Mesendoderm (in vitro differentiated cells): ENCODE measurements around the gene MYL12B.

Source experiments
- DNase-seq: peaks from one replicate; pipeline ENCODE4 v3.0.0; 2013
- H2AK5ac ChIP-seq: 2 replicates; pipeline ENCODE4 v1.6.1; 2013; ENCODE audit warnings: low read length, inconsistent platforms
- H2BK120ac ChIP-seq: 2 replicates; pipeline ENCODE4 v1.6.1; 2013; ENCODE audit warnings: low read depth, mild to moderate bottlenecking, low read length, moderate library complexity, mixed read lengths
- H2BK15ac ChIP-seq: replicated peaks from 2 replicates; pipeline ENCODE4 v1.6.1; 2013; ENCODE audit warnings: low read depth, mild to moderate bottlenecking, moderate library complexity
- H2BK5ac ChIP-seq: 2 replicates; pipeline ENCODE4 v1.6.1; 2013; ENCODE audit warnings: low read length, inconsistent platforms
- H3K18ac ChIP-seq: 2 replicates; pipeline ENCODE4 v1.6.1; 2013; ENCODE audit warnings: mild to moderate bottlenecking, low read length, mixed read lengths
- H3K23ac ChIP-seq: one replicate; pipeline ENCODE4 v1.6.1; 2013; ENCODE audit warnings: low read length
- H3K27ac ChIP-seq: 2 replicates; pipeline ENCODE4 v1.5.1; 2013; ENCODE audit warnings: low read depth, mild to moderate bottlenecking, inconsistent platforms, low read length, moderate library complexity
- H3K27me3 ChIP-seq: 2 replicates; pipeline ENCODE4 v1.6.1; 2013; ENCODE audit warnings: low read length, control low read depth, mild to moderate bottlenecking, inconsistent platforms; ENCODE audit not compliant: insufficient read depth, poor library complexity
- H3K36me3 ChIP-seq: 2 replicates; pipeline ENCODE4 v1.6.1; 2013; ENCODE audit warnings: low read length, inconsistent platforms; ENCODE audit not compliant: control insufficient read depth, insufficient read depth
- H3K4ac ChIP-seq: one replicate; pipeline ENCODE4 v1.6.1; 2013; ENCODE audit warnings: low read depth, mild to moderate bottlenecking, low read length, moderate library complexity
- H3K4me1 ChIP-seq: 2 replicates; pipeline ENCODE4 v1.6.1; 2013; ENCODE audit warnings: low read depth, low read length, inconsistent platforms; ENCODE audit not compliant: control insufficient read depth
- H3K4me2 ChIP-seq: 2 replicates; pipeline ENCODE4 v1.6.1; 2013; ENCODE audit warnings: low read length
- H3K4me3 ChIP-seq: 2 replicates; pipeline ENCODE4 v1.5.1; 2013; ENCODE audit warnings: mild to moderate bottlenecking, low read length
- H3K56ac ChIP-seq: one replicate; pipeline ENCODE4 v1.6.1; 2013; ENCODE audit warnings: low read length
- H3K79me1 ChIP-seq: 2 replicates; pipeline ENCODE4 v1.6.1; 2013; ENCODE audit warnings: low read length, inconsistent platforms
- H3K79me2 ChIP-seq: 2 replicates; pipeline ENCODE4 v1.6.1; 2013; ENCODE audit warnings: mild to moderate bottlenecking, low read length; ENCODE audit not compliant: control insufficient read depth, insufficient read depth
- H3K9ac ChIP-seq: 2 replicates; pipeline ENCODE4 v1.6.1; 2013; ENCODE audit warnings: low read length, inconsistent platforms
- H4K5ac ChIP-seq: one replicate; pipeline ENCODE4 v1.6.1; 2013; ENCODE audit warnings: low read length
- H4K8ac ChIP-seq: one replicate; pipeline ENCODE4 v1.6.1; 2013; ENCODE audit warnings: low read depth, mild to moderate bottlenecking, control low read depth, low read length, moderate library complexity
- WGBS: extraction: QIAGEN DNeasy Blood & Tissue Kit; methylation state at CpG from one replicate; pipeline ENCODE4 v1.1.7; 2013; ENCODE audit warnings: low lambda C conversion rate, missing lambda C conversion rate; ENCODE audit not compliant: insufficient coverage; ENCODE audit errors: extremely low coverage; 5-methylcytosine and 5-hydroxymethylcytosine counted together

The MYL12B gene

DNA sequence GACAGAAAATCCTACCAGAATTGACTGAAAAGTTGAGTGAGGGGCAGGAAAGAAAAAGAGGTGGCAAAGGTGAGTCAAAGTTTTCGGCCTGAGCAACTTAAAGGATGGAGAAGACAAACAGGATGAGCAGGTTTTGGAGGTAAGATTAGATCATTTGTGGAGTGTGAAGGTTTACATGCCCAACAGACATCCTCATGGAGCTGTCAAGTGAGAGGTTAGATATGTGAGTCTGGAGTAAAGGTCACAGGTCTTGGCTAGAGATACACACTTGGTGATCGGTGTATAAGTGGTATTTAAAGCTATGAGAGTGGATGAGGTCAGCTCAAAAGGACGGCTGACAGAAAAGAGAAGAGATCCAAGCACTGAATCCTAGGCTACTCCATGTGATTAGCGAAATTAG, 25.5 kb upstream of the MYL12B start:
- H2AK5ac ChIP-seq: no peak overlapping the region
- DNase-seq: peak; percentile 56
- no peaks in the 10 kb centered on the region for H3K27me3 ChIP-seq
- WGBS: no CpG with 5 or more reads among the region's 4 CpGs
- no peak overlapping the region for H4K5ac ChIP-seq
- H3K4ac ChIP-seq: no peak overlapping the region
- no peak overlapping the region for H3K4me2 ChIP-seq
- H2BK120ac ChIP-seq: no peak overlapping the region
- no peak overlapping the region for H3K4me3 ChIP-seq
- H3K56ac ChIP-seq: no peak overlapping the region
- H3K36me3 ChIP-seq: no peaks in the 10 kb centered on the region
- H3K79me1 ChIP-seq: no peaks in the 10 kb centered on the region
- H3K23ac ChIP-seq: no peak overlapping the region
- H3K4me1 ChIP-seq: no peaks in the 10 kb centered on the region
- H3K18ac ChIP-seq: no peak overlapping the region
- H3K27ac ChIP-seq: no peak overlapping the region
- no peak overlapping the region for H4K8ac ChIP-seq
- H3K9ac ChIP-seq: no peak overlapping the region
- H2BK5ac ChIP-seq: no peak overlapping the region
- no peak overlapping the region for H2BK15ac ChIP-seq
- H3K79me2 ChIP-seq: no peaks in the 10 kb centered on the region

DNA sequence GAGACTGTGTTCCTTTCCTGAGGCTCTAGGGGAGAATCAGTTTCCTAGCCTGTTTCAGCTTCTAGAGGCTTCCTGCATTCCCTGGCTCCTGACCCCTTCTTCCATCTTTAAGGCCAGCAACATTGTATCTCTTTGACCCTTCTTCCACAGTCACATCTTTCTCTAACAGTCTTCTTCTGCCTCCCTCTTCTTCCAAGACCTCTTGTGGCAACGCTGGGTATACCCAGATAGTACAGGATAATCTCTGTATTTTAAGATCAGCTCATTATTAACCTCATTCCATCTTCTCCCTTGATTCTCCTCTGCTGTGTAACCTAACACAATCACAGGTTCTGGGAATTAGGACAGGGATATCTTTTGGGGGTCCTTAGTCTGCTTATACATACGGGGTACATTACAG, 23.2 kb upstream of the MYL12B start:
- Histone ChIP-seq H3K36me3 (no peaks in the 10 kb centered on the region), H2AK5ac (no peak overlapping the region)
- DNase-seq: no peak

DNA sequence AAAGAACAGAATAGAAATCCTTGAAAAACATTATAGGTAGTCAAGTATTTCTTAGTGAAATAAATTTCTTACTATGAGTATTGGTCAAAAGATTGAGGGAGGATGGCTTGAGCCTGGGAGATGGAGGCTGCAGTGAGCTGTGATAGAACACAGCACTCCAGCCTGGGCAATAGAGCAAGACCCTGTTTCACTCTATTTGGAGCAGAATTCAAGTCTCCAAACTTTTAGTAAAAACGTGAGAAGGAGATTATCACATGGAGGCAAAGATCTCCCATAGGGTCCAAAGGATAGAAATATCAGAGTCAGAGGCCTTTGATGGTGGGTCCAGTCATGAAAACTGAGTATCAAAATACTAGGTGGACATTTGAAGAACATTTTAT, 16.8 kb upstream of the MYL12B start:
- no peak overlapping the region for H3K18ac ChIP-seq
- H3K27me3 ChIP-seq: no peaks in the 10 kb centered on the region
- no peak overlapping the region for H3K4me3 ChIP-seq
- DNase-seq: no peak
- H2BK15ac ChIP-seq: no peak overlapping the region
- no peak overlapping the region for H4K8ac ChIP-seq
- no peak overlapping the region for H2AK5ac ChIP-seq
- H3K4me2 ChIP-seq: no peak overlapping the region
- H2BK120ac ChIP-seq: no peak overlapping the region
- no peak overlapping the region for H3K27ac ChIP-seq
- H3K9ac ChIP-seq: no peak overlapping the region
- H3K79me2 ChIP-seq: peaks cover 24% of the 10 kb centered on the region
- no peak overlapping the region for H2BK5ac ChIP-seq
- no peak overlapping the region for H3K4ac ChIP-seq
- H3K79me1 ChIP-seq: no peaks in the 10 kb centered on the region
- H3K56ac ChIP-seq: no peak overlapping the region
- no peaks in the 10 kb centered on the region for H3K36me3 ChIP-seq
- no peak overlapping the region for H3K23ac ChIP-seq
- peaks cover 2% of the 10 kb centered on the region for H3K4me1 ChIP-seq
- no CpG with 5 or more reads among the region's 1 CpG for WGBS
- no peak overlapping the region for H4K5ac ChIP-seq

More for the DNA sequence above, 23.2 kb upstream of the MYL12B start:
- no peak overlapping the region for H3K27ac ChIP-seq
- no peaks in the 10 kb centered on the region for H3K79me2 ChIP-seq
- no CpG with 5 or more reads among the region's 2 CpGs for WGBS
- H3K27me3 ChIP-seq: no peaks in the 10 kb centered on the region
- H2BK120ac ChIP-seq: no peak overlapping the region
- H2BK5ac ChIP-seq: no peak overlapping the region
- H3K4ac ChIP-seq: no peak overlapping the region
- H4K5ac ChIP-seq: no peak overlapping the region
- no peak overlapping the region for H3K4me2 ChIP-seq
- H3K4me1 ChIP-seq: no peaks in the 10 kb centered on the region
- no peak overlapping the region for H3K56ac ChIP-seq
- no peak overlapping the region for H3K18ac ChIP-seq
- no peak overlapping the region for H3K9ac ChIP-seq
- no peak overlapping the region for H3K4me3 ChIP-seq
- H3K79me1 ChIP-seq: no peaks in the 10 kb centered on the region
- no peak overlapping the region for H2BK15ac ChIP-seq
- H3K23ac ChIP-seq: no peak overlapping the region
- no peak overlapping the region for H4K8ac ChIP-seq

DNA sequence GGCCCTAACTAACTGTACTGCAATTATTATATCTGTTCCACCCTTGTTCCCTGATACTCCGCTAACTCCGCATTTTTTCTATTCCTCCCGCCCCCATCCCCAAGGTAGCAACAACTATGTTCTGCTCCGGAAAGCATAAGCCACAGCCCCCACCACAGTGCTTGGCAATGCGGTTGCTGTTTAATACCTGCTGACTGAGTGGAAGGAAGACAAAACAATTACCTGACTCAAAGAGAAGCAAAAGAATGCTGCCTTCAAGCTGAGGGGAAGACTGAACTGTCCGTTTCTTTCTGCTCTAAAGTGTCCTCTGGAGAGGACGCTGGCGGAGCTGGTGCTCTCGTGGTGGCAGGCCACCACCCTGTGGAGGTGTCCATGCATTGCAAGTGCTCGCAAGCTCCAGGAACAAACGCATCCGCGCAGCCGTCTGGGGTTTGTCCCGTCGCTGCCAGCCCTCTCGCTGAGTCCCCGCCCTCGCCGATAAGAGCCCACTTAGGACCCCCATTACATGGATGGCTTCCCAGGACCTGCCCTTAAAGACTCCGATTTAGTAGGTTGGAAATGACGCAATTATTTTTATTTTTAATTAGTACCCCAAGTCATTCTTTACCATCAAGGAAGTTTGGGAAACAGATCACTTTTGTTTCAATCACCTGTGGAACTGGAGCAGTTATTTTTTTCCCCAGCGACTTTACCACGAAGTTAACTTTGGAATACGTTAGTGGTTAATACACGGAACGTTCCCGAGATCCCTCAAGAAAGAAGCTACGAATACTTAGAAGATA, 15.9 kb upstream of the MYL12B start:
- Histone ChIP-seq H3K4me3 (no peak overlapping the region), H2BK120ac (no peak overlapping the region), H3K4ac (no peak overlapping the region), H4K5ac (no peak overlapping the region), H3K23ac (no peak overlapping the region), H4K8ac (no peak overlapping the region), H3K4me1 (peaks cover 2% of the 10 kb centered on the region), H3K4me2 (peak overlapping the region; percentile 66), H2BK5ac (no peak overlapping the region), H3K18ac (no peak overlapping the region), H3K36me3 (no peaks in the 10 kb centered on the region), H3K27me3 (no peaks in the 10 kb centered on the region), H3K9ac (peak overlapping the region; percentile 77), H3K79me2 (peaks cover 30% of the 10 kb centered on the region), H3K56ac (peak overlapping the region; percentile 80), H3K79me1 (no peaks in the 10 kb centered on the region), H2AK5ac (no peak overlapping the region), H3K27ac (no peak overlapping the region), H2BK15ac (no peak overlapping the region)
- peak; percentile 95 for DNase-seq
- WGBS: no CpG with 5 or more reads among the region's 29 CpGs

DNA sequence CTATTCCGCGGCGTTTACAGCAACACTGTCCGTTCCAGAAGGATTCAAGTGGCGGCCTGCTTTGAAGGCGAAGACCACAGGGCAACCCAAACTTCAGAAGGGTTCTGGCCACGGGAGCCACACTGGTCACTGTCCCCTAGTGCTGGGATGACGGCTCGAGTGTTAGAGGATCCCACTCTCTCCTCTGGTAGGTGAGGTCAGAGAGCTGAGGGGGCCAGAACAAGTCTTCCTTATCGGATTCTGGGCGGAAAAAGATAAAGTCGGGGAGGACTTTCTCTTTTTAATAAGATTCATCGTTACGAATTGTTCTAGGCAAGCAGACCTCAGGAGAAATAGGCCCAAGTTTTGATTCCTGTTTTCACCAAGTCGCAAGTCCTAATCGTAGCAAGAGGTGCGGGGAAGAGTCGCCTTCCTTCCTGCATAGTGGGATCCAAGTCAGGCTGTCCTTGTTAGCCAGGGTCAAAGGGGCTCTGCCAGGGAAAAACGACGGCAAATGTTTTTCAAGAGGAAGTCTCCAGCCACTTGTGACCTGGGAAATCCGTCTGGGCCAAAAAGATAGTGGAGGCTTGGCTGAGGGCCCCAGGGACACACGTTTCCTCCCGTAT, 15.2 kb upstream of the MYL12B start:
- no peak overlapping the region for H2BK15ac ChIP-seq
- H3K4me1 ChIP-seq: peaks cover 2% of the 10 kb centered on the region
- H3K4me2 ChIP-seq: peak overlapping the region; percentile 62
- peak overlapping the region; percentile 77 for H3K9ac ChIP-seq
- H3K27me3 ChIP-seq: no peaks in the 10 kb centered on the region
- no peak overlapping the region for H2BK5ac ChIP-seq
- H3K36me3 ChIP-seq: no peaks in the 10 kb centered on the region
- no CpG with 5 or more reads among the region's 23 CpGs for WGBS
- H2BK120ac ChIP-seq: no peak overlapping the region
- no peak overlapping the region for H3K23ac ChIP-seq
- peak overlapping the region; percentile 55 for H3K18ac ChIP-seq
- H3K56ac ChIP-seq: peak overlapping the region; percentile 72
- H4K5ac ChIP-seq: no peak overlapping the region
- H3K4ac ChIP-seq: peak overlapping the region; percentile 46
- H3K4me3 ChIP-seq: peak overlapping the region; percentile 21
- peak overlapping the region; percentile 78 for H4K8ac ChIP-seq
- H2AK5ac ChIP-seq: no peak overlapping the region
- peaks cover 34% of the 10 kb centered on the region for H3K79me2 ChIP-seq
- peak overlapping the region; percentile 93 for H3K27ac ChIP-seq
- H3K79me1 ChIP-seq: peaks cover 1% of the 10 kb centered on the region
- no peak for DNase-seq
